PC-3 (cell line): Measurements from ENCODE around the gene UBXN1. TPM values are rescaled to one million over a fixed set of nuclear protein-coding genes. Genes with fewer than 3 reads are reported as not detected.

Experiments
- ATAC-seq: fragments of 200-7000 bp; cut with Tn5 transposase; 2 replicates; pipeline ENCODE4 v1.9.1; 2020; ENCODE audit warnings: mild to moderate bottlenecking, moderate library complexity
- BruUV-seq: library from RNA; stranded (reverse); fragments of 400-500 nt; replicated peaks from 2 replicates; lab custom pipeline; 2021; lab: Mats Ljungman, UMichigan
- CTCF ChIA-PET: fragments of 300-600 bp; sonication (Branson Sonifier 250); formaldehyde crosslinking; loops from one replicate; lab custom pipeline; 2022; ENCODE audit warnings: antibody characterized with exemption; lab: Charles Lee
- POLR2A ChIA-PET: fragments of 300-600 bp; sonication (Branson Sonifier 250); formaldehyde crosslinking; loops from one replicate; lab custom pipeline; 2022; ENCODE audit warnings: antibody characterized with exemption; ENCODE audit not compliant: unreplicated experiment; lab: Charles Lee
- DNase-seq: peaks from one replicate; pipeline ENCODE4 v3.0.0-alpha.2; 2015
- H2AFZ ChIP-seq: fragments of 300-600 bp; sonication (generic); 2 replicates; pipeline ENCODE4 v1.6.0; 2016; ENCODE audit warnings: antibody characterized with exemption, low read length
- H3F3A ChIP-seq: fragments of 300-600 bp; sonication (generic); one replicate; pipeline ENCODE4 v1.6.0; 2017; ENCODE audit warnings: antibody characterized with exemption, low read length, control low read depth, mild to moderate bottlenecking; ENCODE audit not compliant: unreplicated experiment
- H3K27ac ChIP-seq: fragments of 300-600 bp; sonication (generic); 2 replicates; pipeline ENCODE4 v1.5.1; 2016; ENCODE audit warnings: mild to moderate bottlenecking, low read length
- H3K27me3 ChIP-seq: fragments of 300-600 bp; sonication (generic); 2 replicates; pipeline ENCODE4 v1.6.1; 2016; ENCODE audit warnings: low read length, mixed read lengths
- H3K36me3 ChIP-seq: fragments of 300-600 bp; sonication (generic); 2 replicates; pipeline ENCODE4 v1.6.1; 2016; ENCODE audit warnings: low read depth, mixed run types, low read length, mixed read lengths
- H3K4me1 ChIP-seq: fragments of 300-600 bp; sonication (generic); 2 replicates; pipeline ENCODE4 v1.5.1; 2016; ENCODE audit warnings: low read length; ENCODE audit not compliant: insufficient read depth
- H3K4me2 ChIP-seq: fragments of 300-600 bp; sonication (generic); 2 replicates; pipeline ENCODE4 v1.6.0; 2016; ENCODE audit warnings: low read length
- H3K4me3 ChIP-seq: fragments of 300-600 bp; sonication (generic); 2 replicates; pipeline ENCODE4 v1.5.1; 2016; ENCODE audit warnings: mild to moderate bottlenecking, low read length, mixed read lengths
- H3K79me2 ChIP-seq: fragments of 300-600 bp; sonication (generic); 2 replicates; pipeline ENCODE4 v1.6.1; 2017; ENCODE audit warnings: low read length, mixed read lengths
- H3K9ac ChIP-seq: fragments of 300-600 bp; sonication (generic); 2 replicates; pipeline ENCODE4 v1.6.0; 2016; ENCODE audit warnings: mild to moderate bottlenecking, low read length
- H3K9me2 ChIP-seq: fragments of 300-600 bp; sonication (generic); replicated peaks from 2 replicates; pipeline ENCODE4 v1.6.1; 2016; ENCODE audit warnings: mixed run types, low read length, mixed read lengths
- H3K9me3 ChIP-seq: fragments of 300-600 bp; sonication (generic); 2 replicates; pipeline ENCODE4 v1.6.1; 2016; ENCODE audit warnings: low read length, mixed read lengths
- H4K20me1 ChIP-seq: fragments of 300-600 bp; sonication (generic); 2 replicates; pipeline ENCODE4 v1.6.1; 2016; ENCODE audit warnings: low read length, mixed read lengths
- CTCF ChIP-seq: fragments of 300-600 bp; sonication (generic); conservative IDR thresholded peaks from 2 replicates; pipeline ENCODE4 v1.5.1; 2017; ENCODE audit warnings: antibody characterized with exemption, low read depth, mild to moderate bottlenecking, low read length
- EZH2 ChIP-seq: fragments of 300-600 bp; sonication (generic); IDR thresholded peaks from one replicate; pipeline ENCODE4 v1.6.1; 2017; ENCODE audit warnings: antibody characterized with exemption, mild to moderate bottlenecking, low read length; ENCODE audit not compliant: unreplicated experiment
- EZH2phosphoT487 ChIP-seq: fragments of 300-600 bp; sonication (generic); IDR thresholded peaks from 2 replicates; pipeline ENCODE4 v1.6.1; 2018; ENCODE audit warnings: mild to moderate bottlenecking, antibody characterized with exemption, low read length, borderline replicate concordance
- intact Hi-C: fragments of 100-400 bp; cut with micrococcal nuclease; formaldehyde crosslinking; loops from 2 replicates; pipeline ENCODE4 v1.9.0; 2023
- total RNA-seq: library from RNA; depleted of rRNA; stranded (reverse); fragments of >200 nt; gene quantifications from 2 replicates; pipeline ENCODE4 v1.2.3, GENCODE V29; 2014

UBXN1 gene
- total RNA-seq, 1 experiment from 2014 or later: 190 TPM

DNA sequence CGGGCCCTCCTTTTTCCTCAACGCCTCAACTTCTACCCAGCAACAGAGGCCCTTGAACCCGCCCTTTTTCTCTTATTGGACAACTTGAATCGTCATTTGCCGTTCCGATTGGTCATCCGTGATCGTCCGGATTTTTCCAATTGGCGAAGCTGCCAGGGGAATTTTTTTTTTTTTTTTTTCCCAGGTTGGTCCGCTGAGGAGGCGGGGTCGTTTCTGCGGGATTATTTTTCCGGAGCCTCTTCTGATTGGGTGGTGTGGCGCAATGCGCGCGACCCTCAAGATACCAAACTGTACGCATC, 48.9 kb upstream of the UBXN1 start:
- Histone ChIP-seq H3K9ac (peak overlapping the region; percentile 85), H3K36me3 (peaks cover 18% of the 10 kb centered on the region), H4K20me1 (peaks cover 35% of the 10 kb centered on the region), H3K4me2 (peak overlapping the region; percentile 88), H3K9me2 (no peaks in the 10 kb centered on the region), H3K27me3 (no peaks in the 10 kb centered on the region), H3K9me3 (no peaks in the 10 kb centered on the region), H3K27ac (peak overlapping the region; percentile 90), H3F3A (no peaks in the 10 kb centered on the region), H3K4me1 (peaks cover 9% of the 10 kb centered on the region), H2AFZ (peak overlapping the region; percentile 97), H3K79me2 (peaks cover 79% of the 10 kb centered on the region), H3K4me3 (peak overlapping the region; percentile 91)
- peak; percentile 99 for DNase-seq
- ATAC-seq: peak; percentile 55
- CTCF ChIA-PET: interaction anchor here (0.6 to 1.5 kb wide), 4 partner anchors 11 to 152 kb away, joined by 3 to 9 read pairs (median 5); partner anchors contain the start of gene TMEM179B
- BruUV-seq: no TSS peak
- intact Hi-C loops: loop anchor here (1.0 to 10.0 kb wide), 7 partner anchors 21 to 1457 kb away; partner anchors contain the start of genes BSCL2, GNG3, SLC3A2 and STIP1
- POLR2A ChIA-PET: interaction anchor here (0.6 to 2.8 kb wide), 5 partner anchors 26 to 63 kb away, joined by 3 to 19 read pairs (median 7); partner anchors contain the start of genes C11orf98, CSKMT, LBHD1 and TAF6L
- TF ChIP-seq EZH2phosphoT487 (no peak), EZH2 (no peak), CTCF (no peak)

DNA sequence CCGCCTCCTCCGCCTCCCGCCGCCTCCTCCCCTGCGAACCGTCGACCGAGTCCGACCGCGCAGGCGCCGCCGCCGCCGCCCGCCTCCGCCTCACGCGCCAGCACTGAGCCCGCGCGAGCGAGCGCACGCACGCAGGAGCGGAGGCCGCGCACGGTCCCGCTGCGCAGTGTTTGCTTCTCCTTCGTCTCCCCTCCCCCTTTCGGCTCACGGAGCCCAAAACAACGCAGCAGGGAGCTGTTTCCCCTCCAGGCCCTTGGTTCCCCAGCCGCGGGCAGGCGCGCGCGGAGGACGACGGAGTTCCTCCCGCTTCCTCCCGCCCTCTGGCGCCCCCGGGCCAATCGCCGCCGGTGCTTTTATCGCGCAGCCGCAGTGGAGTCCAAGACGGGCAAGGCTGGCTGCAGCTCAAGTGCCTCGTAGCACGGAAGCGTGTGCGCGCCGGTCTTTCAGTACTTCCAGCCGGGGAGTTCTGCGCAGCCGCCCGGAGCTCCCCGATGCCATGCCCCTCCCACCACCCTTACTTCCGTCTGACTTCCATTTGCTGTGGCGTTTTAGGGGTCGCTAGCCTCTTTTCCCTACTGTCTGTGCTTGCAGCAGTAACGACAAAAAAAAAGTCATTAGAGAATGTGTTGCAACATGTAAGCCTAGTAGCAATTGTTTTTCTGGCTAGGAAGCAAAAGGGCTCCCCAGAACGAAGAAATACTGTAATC, 48.4 kb upstream of the UBXN1 start, which contains the start of gene HNRNPUL2:
TSS of gene HNRNPUL2 (minus strand) at position 293 of the 707 bp plus-strand sequence. CDS start 301 bp downstream, outside the sequence.
- no peaks in the 10 kb centered on the region for H3K9me2 ChIP-seq
- H2AFZ ChIP-seq: peak within 1 kb of the TSS; percentile 97
- peak within 1 kb of the TSS; percentile 91 for H3K4me3 ChIP-seq
- H3K27ac ChIP-seq: peak within 1 kb of the TSS; percentile 90
- POLR2A ChIA-PET: interaction anchor here (0.5 to 2.8 kb wide), 11 partner anchors 27 to 1512 kb away, joined by 3 to 19 read pairs (median 5); partner anchors contain the start of genes C11orf98, CSKMT, LBHD1 and TAF6L
- intact Hi-C loops: loop anchor here (2.0 to 10.0 kb wide), 4 partner anchors 50 to 1457 kb away; partner anchors contain the start of genes SLC3A2, STIP1 and UBXN1
- no peaks in the 10 kb centered on the region for H3F3A ChIP-seq
- H3K9ac ChIP-seq: peak within 1 kb of the TSS; percentile 85
- ATAC-seq (peak; percentile 82), DNase-seq (peak; percentile 100)
- peaks cover 9% of the 10 kb centered on the region for H3K4me1 ChIP-seq
- H3K79me2 ChIP-seq: peaks cover 80% of the 10 kb centered on the region
- H3K27me3 ChIP-seq: no peaks in the 10 kb centered on the region
- TF ChIP-seq EZH2: no peak
- no peak for TF ChIP-seq CTCF
- TF ChIP-seq EZH2phosphoT487: no peak
- H3K4me2 ChIP-seq: peak within 1 kb of the TSS; percentile 88
- peaks cover 40% of the 10 kb centered on the region for H4K20me1 ChIP-seq
- no TSS peak for BruUV-seq
- no peaks in the 10 kb centered on the region for H3K9me3 ChIP-seq
- H3K36me3 ChIP-seq: peaks cover 23% of the 10 kb centered on the region
- CTCF ChIA-PET: interaction anchor here (0.6 to 1.5 kb wide), 6 partner anchors 11 to 153 kb away, joined by 3 to 9 read pairs (median 4); partner anchors contain the start of genes LBHD1 and TMEM179B
